NAMALWA (cell line): ENCODE measurements around the gene PPEF2.
A peak's percentile ranks its signal among the peaks of the same experiment; 100 is the strongest.

Experiments used
- DNase-seq: peaks from one replicate; pipeline ENCODE4 v3.0.0-alpha.2; 2015; ENCODE audit warnings: low spot score

Gene PPEF2

DNA sequence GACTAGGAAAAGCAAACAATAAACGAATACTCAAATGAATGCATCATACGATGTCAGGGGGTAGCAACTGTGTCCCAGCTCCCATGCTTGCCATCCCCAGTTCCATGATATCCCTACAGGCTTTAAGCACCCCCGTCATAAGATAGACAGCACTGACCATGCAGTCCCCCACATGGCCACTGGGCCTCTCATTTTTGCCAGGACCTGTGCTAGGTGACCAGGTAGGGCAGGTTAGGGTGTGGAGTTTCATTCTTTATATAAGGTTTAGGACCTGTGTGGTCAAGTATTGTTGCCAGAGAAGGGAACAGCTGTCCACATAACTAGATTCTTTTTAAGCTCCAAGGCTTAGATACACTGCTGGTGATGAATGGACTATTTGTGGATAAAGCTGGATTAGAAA, 9.7 kb downstream of the PPEF2 start:
- DNase-seq, result no peak

DNA sequence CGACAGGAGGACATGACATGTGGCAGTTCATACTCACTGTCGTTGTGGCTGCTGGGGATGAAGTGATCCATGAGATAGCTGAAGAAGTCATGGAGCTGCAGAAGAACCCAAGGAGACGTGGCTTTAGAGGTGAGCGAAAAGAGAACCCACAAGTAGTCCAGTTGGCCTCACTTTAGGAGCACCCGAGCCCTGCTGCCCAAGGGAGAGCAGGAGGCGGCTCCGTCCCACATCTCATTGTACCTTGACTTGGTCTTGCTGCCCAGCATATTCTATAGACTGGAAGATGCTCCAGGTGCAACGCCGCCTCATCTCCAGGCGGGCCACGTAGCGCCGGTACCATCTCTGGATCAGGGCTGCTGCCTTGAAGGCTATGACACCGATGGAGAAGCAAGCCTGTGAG, 10.6 kb downstream of the PPEF2 start:
- DNase-seq, result no peak

DNA sequence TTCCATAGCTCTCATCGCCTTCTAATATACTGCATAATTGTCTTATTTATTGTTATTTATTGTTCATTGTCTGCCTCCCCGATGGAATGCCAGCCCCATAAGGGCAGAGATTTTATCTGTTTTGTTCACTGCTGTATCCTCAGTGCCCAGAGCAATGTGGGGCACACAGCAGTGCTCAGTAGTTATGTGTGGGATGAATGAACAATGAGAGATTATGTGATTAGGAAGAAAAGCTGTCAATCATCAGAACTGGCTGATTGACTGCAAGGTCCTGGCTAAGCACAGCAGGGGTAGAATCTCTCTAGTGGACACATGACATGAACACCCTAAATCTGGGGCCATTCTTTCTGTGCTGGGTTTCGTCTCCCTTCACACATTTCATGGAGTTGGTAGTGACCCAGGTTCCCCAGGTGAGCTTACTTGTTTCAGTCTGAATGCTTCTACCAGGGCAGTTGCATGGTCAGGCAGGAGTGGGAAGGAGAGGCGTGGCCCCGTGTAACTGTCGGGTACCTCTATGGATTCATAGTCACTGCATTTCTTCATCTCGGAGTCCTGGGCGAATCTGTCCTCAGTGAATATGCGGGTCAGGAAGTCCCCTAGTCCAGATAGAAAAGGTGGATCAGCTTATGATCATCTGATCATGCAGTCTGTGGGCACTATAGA, 12.6 kb downstream of the PPEF2 start:
- DNase-seq, result no peak

DNA sequence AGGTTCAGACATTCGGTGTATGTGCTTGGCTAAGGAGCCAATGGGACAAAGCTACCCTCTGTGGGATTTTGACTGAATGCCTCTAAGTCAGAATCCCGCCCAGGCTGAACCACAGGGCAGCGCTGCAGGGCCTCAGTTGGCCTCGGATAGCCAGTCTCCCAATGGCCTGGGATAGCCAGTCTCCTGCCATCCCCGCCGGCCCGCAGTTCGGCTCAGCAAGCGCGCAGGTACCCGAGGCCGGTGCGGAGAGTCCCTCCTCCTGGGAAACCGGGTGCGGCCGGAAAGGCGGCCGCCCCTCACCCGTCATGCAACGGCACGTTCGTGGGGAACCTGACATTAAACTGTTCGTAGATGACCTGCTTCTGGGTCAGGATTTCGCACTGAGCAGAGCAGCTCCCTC, 16.1 kb downstream of the PPEF2 start:
- no peak for DNase-seq

DNA sequence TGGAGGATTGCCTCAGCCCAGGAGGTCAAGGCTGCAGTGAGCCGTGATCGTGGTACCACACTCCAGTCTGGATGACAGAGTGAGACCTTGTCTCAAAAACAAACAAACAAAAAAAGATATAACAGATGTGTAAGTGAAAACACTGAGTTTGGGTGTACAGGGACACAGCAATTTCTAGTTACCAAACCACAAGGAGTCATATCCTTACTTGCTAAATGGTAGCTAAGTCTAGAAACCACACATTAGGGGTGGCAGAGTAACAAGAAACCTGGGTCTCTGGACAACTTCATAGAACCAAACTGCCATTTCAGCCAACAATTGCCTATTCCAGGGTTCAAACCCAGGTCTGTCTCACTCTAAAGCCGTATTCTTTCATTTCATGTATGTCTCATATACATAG, 20.8 kb downstream of the PPEF2 start:
- DNase-seq, result no peak

DNA sequence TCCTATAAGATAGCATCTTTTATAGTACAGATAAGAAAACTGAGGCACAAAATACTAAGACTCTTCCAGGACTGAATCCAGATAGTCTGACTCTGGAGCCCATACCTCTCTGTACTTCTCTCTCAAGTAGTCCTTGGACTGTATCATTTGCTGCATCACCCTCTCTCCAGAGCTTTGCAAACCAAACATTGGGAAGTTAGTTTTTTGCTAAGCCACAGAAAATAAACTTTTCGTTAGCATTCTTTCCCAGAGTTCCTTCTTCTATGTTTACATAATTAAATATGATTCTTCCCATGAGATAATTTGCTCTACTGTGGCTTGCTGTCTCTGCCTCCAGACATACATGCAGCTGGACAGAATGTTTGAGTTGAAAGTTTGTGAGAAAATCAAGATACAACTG, 22.0 kb downstream of the PPEF2 start:
- DNase-seq, result no peak

DNA sequence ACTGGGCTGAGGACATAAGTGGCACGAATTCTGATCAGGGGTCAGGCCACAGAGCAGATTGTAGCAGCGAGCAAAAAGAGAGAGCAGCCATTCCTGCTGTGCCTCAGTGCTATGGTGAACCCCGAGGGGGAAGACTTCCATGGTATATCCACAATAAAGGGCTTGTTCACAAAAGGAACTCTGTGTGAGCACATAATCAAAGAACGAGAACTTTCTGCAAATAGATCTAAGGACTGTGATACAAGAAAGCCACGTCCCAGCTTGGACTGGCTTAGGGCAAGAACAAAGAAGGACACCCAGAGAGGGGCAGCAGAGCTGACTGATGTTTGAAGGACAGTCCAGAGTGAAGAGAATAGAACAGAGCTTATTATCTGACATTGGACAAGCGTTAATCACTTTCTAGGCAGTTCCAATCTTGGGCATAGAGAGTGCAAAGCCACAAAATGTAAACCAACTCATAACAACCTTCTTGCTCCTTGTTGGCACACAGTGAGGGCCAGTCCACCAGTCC, 24.0 kb downstream of the PPEF2 start:
- no peak for DNase-seq

DNA sequence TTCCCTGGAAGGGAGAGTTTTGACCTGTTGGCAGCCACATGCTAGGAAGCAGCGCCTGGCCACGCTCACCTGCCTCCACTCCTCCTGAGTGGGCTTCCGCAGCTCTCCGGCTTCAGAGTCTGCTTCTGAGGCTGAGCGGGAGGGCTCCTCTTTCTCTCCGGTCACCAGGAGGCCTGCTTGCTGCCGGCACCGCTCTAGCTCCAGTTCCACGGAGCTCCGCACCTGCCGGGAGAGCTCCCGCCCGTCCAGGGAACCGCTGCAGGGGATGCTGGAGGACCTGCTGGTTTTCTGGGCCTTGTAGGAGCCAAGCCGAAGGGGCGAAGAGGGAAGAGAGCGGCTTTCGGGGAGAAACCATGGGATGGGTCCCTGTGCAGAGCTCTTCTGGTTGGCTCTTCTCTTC, 26.0 kb downstream of the PPEF2 start:
- no peak for DNase-seq

DNA sequence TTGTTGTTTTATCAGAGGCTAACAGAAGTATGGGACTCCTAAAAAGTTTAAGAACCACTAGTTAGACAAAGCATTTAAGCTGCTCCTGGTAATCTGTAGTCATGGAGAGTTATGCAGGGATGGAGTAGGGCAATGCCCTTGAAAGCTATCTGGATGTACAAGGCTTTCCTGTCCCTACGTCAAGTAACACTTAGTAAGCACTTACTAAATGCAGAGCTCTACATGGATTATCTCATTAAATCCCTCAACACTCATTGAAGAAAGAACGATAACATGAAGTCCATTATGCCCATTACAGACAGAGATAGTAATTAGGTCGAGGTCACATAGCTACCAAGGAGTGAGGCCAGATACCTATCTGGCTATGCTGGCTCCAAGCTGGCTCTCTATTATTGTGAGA, 33.2 kb downstream of the PPEF2 start:
- no peak for DNase-seq

DNA sequence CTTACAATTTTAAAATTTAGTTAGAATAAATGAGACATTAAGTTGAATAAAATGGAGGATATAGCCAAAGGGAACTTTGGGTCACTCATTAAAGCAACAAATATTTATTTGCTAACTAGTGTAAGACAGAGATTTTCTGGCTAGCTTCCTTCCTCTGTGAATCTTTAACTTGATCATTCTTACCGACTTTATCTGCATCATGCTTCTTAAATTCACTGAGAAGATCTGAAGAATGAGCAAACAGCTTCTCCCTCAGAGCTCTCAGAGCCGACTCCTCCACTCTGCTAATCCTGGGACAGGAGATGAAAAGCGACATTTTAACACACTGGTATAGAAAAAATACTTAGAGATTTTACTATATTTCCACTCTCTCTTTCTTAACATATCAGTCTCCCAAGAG, 35.1 kb downstream of the PPEF2 start:
- DNase-seq, result no peak

DNA sequence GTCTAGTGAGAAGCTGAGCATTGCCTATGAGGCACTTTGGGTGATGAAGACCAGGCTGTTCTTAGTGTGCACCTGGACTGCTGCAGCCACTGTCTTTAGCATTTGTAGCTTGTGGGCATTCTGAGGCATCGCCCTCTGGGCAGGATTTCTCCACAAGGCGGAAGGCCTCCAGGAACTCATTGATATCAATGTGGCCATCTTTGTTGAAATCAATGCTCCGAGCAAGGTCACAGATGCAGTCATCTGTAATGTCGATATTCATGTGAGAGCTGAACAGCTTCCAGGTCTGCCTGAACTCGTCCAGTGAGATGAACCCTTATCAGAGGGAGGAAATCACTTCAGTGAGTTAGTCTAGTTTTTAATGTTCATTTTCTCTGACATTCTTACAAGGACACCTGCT, 41.6 kb downstream of the PPEF2 start:
- DNase-seq, result no peak

DNA sequence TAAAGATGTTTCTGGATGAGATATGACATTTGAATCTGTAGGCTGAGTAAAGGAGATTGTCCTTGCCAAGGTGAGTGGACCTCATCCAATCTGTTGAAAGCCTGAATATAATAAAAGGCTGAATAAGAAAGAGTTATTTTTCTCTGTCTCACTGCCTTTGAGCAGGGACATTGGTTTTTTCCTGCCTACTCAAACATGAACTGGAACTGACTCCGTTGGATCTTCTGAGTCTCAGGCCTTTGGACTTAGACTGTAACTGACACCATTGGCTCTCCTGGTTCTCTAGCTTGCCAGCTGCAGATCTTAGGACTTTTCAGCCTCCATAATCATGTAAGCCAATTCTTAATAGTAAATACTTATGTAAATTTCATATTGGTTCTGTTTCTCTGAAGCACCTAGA, 43.5 kb downstream of the PPEF2 start:
- no peak for DNase-seq

DNA sequence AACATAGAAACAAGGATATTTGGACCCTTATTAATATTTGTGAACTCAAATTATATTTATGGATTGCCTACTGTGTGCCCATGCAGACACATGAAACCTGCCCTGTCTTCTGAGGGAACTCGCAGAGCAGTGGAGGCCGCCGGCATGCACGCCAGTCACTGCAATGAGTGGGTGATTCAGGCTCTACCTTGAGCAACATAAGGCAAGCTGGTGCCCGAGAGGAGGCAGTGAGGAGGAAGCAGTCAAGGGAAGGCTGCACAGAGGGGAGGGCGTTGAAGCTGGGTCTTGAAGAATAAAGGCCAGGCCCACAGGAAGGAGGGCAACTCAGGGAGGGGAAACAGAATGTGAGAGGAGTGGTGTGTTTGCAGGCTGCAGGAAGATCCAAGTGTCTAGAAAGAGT, 52.8 kb downstream of the PPEF2 start:
- no peak for DNase-seq

DNA sequence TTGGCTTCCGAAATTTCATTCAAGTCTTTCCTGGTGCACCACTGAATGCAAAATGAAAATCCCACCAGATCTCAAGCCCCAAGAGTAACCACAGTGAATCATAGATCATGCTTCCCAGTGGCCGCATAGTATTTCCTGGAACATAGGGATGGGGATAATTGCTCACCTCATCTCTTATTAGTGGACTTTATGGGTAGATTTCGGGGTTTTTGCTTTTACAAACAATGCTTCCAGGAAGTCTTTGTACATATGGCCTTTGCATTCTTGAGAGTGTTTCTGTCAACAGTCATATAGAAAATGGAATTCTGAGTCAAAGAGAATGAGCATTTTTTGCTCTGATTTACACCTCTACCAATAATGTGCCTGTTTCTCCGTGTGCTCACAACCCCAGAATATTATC, 53.4 kb downstream of the PPEF2 start:
- no peak for DNase-seq

DNA sequence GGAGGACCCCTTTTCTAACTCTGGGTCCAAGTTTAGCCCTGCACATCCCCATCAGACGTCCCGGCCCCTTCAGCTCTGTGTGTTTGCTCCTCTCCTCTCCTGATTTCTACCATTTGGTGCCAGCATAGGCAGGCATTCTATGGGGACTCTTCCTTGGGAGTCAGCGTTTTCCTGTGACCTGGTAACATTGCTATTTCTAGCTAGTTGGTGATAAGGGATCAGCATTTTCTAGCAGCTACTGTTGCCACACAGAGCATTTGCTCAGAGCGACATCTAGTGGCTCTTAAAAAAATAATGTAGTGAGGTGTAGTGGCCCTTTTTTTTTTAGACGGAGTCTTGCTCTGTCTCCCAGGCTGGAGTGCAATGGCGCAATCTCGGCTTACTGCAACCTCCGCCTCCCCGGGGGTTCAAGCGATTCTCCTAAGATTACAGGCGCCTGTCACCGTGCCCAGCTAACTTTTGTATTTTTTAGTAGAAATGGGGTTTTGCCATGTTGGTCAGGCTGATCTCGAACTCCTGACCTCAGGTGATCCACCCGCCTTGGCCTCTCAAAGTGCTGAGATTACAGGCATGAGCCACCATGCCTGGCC, 54.0 kb downstream of the PPEF2 start:
- peak; percentile 87 for DNase-seq

DNA sequence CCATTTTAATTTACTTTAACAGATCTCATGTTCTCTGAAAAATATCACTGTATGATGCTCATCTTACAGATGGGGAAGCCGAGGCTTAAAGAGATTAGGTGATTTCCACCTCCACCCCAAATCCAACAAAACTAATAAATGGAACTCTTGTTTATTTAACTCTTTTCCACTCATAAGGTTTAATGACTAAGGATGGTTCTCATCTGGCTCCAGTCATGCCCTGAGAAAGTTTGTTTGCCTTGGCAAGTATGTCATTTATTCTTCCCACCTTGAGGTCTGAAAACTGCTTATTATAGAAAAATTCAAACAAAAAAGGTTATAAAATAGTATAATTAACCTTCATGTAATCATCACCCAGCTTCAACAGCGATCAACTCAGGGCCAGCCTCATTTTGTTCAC, 56.3 kb downstream of the PPEF2 start:
- DNase-seq, result no peak

DNA sequence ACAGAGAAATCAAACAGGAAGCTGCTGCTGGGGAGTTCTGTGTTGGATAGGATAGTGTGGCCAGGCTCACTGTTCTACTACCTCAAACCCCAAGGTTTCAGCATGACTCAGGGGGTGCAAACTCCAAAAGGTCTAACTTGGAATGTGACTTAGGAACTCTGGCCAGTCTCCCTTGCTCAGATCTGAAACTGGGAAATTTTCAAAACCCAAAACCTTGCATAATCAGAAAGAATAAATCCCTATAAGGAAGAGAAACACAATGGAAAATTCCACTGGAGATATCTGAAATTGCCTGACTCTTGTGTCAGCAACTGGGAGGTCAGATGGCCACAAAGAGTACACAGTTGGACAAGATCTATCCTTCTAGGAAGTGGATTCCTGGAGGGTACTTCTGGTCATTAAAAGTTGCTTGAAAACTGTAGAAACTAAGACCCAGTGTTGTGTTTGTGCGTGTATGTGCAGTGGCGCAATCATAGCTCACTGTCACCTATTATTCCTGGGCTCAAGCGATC, 58.0 kb downstream of the PPEF2 start:
- DNase-seq, result no peak

DNA sequence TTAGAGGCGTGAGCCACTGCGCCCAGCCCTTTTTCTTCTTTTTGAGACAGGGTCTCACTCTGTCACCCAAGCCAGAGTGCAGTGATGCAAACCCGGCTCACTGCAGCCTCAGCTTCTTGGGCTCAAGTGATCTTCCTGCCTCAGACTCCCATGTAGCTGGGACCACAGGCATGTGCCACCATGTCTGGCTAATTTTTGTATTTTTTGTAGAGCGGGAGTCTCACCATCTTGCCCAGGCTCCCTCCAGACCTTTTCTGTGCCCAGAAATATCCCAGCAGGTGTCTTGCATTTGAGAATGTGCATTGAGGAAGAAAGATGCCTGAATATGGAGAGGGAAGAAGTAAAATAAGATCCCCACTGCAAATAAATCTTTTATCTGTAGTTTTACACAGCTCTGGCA, 58.7 kb downstream of the PPEF2 start:
- DNase-seq, result no peak

DNA sequence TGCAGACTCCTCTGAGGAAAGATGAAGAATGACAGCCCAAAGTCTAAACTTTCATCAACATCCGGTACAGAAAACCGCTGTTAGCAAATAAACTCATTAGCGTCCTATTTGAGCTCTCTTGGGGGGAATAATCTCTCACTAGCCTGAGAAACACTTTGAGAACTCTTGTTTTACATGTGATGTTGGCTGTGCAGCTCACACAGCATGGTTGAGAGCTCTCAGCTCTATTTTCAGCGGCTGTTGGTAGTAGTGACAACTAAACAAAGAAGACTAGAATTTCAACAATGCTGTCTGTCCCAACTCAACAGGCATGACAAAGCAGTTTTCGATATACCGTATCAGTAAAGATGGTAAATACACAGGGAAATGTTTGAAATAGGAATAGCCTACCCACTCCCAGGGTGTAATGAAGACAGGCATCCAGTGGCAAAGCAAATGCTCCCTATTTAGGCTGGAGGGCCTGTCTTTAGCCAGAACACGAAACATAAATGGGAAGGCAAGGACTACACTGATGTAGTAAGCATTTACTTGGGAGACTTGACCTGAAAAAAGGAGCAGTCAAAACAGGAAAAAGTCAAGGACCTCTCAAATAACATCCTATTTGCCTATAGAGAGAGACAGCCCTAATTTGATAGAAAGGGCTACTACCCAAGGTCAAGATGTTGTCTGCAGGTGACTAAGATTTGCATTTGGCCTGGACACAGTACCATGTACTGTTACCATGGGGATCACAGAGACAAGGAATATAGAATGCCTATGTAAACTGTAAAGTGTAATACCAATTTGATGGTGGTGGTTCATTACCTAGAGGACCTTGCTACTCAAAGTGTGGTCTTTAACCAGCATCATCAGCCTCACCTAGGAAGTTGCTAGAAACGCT, 60.4 kb downstream of the PPEF2 start:
- no peak for DNase-seq

DNA sequence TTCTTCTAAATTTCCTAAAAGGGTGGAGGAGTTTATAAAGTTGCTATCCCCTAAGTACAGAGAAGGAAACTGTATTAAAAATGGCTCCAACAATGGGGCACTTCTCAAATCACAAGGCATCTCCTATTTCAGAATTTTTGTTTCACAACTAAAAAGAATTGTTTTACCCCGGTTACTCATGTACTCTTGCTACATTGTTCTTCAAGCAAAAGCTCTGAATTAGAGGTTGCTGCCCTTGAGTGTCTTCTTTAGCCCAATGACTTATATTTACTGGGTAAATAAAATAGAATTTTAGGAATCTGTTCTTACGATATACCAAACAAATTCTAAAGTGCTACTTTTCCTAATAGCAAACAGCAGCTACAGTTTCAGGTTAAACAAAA, 67.5 kb downstream of the PPEF2 start:
- no peak for DNase-seq

DNA sequence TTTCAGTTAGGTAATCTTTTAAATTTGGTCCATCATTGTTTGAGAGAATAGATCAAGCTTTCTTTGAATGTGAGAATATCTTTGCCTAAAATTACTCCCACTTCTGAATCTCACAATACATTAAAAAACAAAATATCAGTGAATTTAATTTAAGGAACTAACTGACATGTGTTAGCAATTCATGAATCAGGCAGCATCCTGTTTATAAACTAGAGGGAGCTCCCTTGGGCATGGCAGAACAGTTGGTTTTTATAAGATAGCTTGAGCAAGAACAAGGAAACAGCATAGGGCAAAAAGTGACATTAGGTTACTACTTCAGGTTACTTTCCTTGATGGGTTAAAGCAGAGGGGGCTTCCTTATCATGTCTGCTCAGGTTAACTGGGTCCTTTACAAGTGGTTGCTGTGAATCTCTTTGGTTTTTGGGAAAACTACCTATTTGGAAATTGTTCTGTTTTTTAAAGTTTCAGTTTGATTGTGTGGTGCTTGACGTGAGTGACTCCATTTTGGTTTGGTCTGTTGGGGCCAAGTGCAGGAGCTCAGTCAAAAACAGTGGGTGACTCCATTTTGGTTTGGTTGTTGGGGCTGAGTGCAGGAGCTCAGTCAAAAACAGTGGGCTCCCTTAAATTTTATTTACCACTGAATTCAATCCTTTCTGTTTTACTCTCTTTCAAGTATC, 68.0 kb downstream of the PPEF2 start:
- DNase-seq, result no peak

DNA sequence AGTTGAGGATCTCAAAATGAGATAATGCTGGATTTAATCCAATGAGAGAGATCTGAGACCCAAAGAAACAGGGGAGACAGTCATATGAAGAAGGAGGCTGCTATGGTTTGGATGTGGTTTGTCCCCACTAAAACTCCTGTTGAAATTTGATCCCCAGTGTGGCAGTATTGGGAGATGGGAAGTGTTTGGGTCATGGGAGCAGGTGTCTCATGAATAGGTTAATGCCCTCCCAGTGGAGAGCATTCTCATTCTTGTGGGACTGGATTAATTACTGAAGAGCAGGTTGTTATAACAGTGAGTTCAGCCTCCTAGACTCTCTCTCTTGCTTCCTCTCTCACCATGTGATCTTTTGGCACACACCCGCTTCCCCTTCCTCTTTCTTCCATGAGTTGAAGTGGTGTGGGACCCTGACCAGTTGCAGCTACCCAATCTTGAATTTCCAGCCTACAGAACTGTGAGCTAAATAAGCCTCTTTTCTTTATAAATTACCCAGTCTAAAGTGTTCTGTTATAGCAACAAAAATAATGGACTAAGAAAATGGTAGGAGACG, 70.3 kb downstream of the PPEF2 start:
- DNase-seq, result no peak
